Measurements from ENCODE around the gene ZFP28.

ZFP28 gene

DNA sequence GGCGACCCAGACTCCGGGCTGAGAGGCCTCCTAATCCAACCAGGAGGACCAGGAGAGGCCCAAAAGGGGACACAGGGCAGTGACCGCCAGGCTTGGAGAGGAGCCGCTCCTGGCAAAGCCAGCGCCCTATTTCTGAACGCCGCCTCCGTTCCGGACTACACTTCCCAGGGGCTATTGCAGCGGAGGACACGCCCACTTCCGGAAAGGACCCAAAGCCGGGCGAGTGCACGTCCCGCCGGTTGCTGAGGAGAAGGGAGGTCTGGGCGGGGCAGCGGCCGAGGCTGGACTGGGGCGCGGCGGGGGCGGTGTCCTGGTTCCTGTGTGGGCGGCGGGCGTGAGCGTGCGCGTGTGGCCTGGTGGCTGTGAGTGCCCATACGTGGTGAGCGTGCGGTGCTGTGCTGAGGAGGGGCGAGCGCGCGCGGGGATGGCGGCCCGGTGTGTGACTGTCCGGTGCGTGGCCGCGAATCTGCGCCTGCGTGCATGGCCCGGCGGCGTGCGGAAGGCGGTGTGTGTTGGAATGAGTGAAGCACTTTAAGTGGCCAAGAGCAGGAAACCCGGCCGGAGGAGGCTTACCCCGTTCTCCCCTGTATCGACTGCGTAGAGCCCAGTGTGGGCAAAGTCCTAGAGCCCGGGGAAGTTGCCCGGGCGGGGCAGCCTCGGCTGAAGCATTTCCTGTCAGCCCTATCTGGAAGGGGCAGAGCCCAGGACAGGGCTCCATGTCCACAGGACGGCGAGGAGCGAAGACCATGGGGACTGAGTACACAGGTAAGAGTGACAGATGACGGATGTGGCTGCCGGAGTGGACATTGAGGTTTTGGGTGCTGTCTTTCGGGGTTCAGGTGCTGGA is 28.7 kb downstream of the ZFP28 start, which contains the start of gene ZNF470 (continued):
- TF ChIP-seq, protein P1, sequence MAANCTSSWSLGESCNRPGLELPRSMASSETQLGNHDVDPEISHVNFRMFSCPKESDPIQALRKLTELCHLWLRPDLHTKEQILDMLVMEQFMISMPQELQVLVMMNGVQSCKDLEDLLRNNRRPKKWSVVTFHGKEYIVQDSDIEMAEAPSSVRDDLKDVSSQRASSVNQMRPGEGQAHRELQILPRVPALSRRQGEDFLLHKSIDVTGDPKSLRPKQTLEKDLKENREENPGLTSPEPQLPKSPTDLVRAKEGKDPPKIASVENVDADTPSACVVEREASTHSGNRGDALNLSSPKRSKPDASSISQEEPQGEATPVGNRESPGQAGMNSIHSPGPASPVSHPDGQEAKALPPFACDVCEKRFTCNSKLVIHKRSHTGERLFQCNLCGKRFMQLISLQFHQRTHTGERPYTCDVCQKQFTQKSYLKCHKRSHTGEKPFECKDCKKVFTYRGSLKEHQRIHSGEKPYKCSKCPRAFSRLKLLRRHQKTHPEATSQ (tag by site-specific recombination; IDR thresholded peaks at IDR 0.05) = 0 out of 2 replicates have a peak, but pooled peaks have one; percentile 41
- TF ChIP-seq ZNF629 (tag by site-specific recombination; IDR thresholded peaks at IDR 0.05) (no peak), SP7 (tag by site-specific recombination; IDR thresholded peaks at IDR 0.05) (peak; percentile 70), HOXC10 (CRISPR knock-in tag; IDR thresholded peaks at IDR 0.05) (0 out of 2 replicates have a peak, but pooled peaks have one; percentile 16), ZNF266 (tag by site-specific recombination; IDR thresholded peaks at IDR 0.05; ENCODE audit: low read depth) (no peak), ZXDB (tag by site-specific recombination; IDR thresholded peaks at IDR 0.05) (peak; percentile 84), YY2 (tag by site-specific recombination; IDR thresholded peaks at IDR 0.05) (no peak), KLF10 (tag by site-specific recombination; IDR thresholded peaks at IDR 0.05) (peak; percentile 98), SCRT2 (tag by site-specific recombination; IDR thresholded peaks at IDR 0.05) (no peak), ZNF112 (tag by site-specific recombination; IDR thresholded peaks at IDR 0.05) (no peak), FEZF1 (tag by site-specific recombination; IDR thresholded peaks at IDR 0.05) (no peak), SP2 (tag by site-specific recombination; IDR thresholded peaks at IDR 0.05) (peak; percentile 93), ZNF654 (tag by site-specific recombination; IDR thresholded peaks at IDR 0.05; ENCODE audit: low read depth) (no peak), KLF7 (tag by site-specific recombination; IDR thresholded peaks at IDR 0.05; ENCODE audit: borderline replicate concordance) (peak; percentile 74; the same call in 1 of the 2 replicates), ZNF677 (tag by site-specific recombination; IDR thresholded peaks at IDR 0.05) (no peak), ZNF658 (tag by site-specific recombination; IDR thresholded peaks at IDR 0.05) (no peak), ZNF2 (tag by site-specific recombination; IDR thresholded peaks at IDR 0.05) (0 out of 2 replicates have a peak, but pooled peaks have one; percentile 19), ZNF791 (tag by site-specific recombination; IDR thresholded peaks at IDR 0.05) (no peak), ZNF121 (tag by site-specific recombination; IDR thresholded peaks at IDR 0.05) (no peak), GLIS2 (tag by site-specific recombination; IDR thresholded peaks at IDR 0.05) (peak; percentile 71; the same call in 1 of the 2 replicates), ZNF394 (tag by site-specific recombination; IDR thresholded peaks at IDR 0.05; ENCODE audit: borderline replicate concordance) (no peak), YY1 (tag by site-specific recombination; IDR thresholded peaks at IDR 0.05) (no peak), SETDB1 (IDR thresholded peaks at IDR 0.05; ENCODE audit: insufficient read length, low read length) (no peak), ZNF114 (tag by site-specific recombination; IDR thresholded peaks at IDR 0.05) (no peak), ZFHX2 (tag by site-specific recombination; conservative IDR thresholded peaks at IDR 0.05) (peak; percentile 96), ZFP41 (tag by site-specific recombination; IDR thresholded peaks at IDR 0.05; ENCODE audit: borderline replicate concordance) (no peak)
- TF ChIP-seq, protein P2, sequence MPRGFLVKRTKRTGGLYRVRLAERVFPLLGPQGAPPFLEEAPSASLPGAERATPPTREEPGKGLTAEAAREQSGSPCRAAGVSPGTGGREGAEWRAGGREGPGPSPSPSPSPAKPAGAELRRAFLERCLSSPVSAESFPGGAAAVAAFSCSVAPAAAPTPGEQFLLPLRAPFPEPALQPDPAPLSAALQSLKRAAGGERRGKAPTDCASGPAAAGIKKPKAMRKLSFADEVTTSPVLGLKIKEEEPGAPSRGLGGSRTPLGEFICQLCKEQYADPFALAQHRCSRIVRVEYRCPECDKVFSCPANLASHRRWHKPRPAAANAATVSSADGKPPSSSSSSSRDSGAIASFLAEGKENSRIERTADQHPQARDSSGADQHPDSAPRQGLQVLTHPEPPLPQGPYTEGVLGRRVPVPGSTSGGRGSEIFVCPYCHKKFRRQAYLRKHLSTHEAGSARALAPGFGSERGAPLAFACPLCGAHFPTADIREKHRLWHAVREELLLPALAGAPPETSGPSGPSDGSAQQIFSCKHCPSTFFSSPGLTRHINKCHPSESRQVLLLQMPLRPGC (tag by site-specific recombination; IDR thresholded peaks at IDR 0.05) = peak; percentile 88; the same call in 1 of the 2 replicates
- TF ChIP-seq, protein P3, sequence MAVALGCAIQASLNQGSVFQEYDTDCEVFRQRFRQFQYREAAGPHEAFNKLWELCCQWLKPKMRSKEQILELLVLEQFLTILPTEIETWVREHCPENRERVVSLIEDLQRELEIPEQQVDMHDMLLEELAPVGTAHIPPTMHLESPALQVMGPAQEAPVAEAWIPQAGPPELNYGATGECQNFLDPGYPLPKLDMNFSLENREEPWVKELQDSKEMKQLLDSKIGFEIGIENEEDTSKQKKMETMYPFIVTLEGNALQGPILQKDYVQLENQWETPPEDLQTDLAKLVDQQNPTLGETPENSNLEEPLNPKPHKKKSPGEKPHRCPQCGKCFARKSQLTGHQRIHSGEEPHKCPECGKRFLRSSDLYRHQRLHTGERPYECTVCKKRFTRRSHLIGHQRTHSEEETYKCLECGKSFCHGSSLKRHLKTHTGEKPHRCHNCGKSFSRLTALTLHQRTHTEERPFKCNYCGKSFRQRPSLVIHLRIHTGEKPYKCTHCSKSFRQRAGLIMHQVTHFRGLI (tag by site-specific recombination; IDR thresholded peaks at IDR 0.05) = no peak
- TF ChIP-seq, protein P4, sequence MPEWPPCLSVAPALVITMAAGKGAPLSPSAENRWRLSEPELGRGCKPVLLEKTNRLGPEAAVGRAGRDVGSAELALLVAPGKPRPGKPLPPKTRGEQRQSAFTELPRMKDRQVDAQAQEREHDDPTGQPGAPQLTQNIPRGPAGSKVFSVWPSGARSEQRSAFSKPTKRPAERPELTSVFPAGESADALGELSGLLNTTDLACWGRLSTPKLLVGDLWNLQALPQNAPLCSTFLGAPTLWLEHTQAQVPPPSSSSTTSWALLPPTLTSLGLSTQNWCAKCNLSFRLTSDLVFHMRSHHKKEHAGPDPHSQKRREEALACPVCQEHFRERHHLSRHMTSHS (tag by site-specific recombination; IDR thresholded peaks at IDR 0.05) = no peak
- TF ChIP-seq, protein P5, sequence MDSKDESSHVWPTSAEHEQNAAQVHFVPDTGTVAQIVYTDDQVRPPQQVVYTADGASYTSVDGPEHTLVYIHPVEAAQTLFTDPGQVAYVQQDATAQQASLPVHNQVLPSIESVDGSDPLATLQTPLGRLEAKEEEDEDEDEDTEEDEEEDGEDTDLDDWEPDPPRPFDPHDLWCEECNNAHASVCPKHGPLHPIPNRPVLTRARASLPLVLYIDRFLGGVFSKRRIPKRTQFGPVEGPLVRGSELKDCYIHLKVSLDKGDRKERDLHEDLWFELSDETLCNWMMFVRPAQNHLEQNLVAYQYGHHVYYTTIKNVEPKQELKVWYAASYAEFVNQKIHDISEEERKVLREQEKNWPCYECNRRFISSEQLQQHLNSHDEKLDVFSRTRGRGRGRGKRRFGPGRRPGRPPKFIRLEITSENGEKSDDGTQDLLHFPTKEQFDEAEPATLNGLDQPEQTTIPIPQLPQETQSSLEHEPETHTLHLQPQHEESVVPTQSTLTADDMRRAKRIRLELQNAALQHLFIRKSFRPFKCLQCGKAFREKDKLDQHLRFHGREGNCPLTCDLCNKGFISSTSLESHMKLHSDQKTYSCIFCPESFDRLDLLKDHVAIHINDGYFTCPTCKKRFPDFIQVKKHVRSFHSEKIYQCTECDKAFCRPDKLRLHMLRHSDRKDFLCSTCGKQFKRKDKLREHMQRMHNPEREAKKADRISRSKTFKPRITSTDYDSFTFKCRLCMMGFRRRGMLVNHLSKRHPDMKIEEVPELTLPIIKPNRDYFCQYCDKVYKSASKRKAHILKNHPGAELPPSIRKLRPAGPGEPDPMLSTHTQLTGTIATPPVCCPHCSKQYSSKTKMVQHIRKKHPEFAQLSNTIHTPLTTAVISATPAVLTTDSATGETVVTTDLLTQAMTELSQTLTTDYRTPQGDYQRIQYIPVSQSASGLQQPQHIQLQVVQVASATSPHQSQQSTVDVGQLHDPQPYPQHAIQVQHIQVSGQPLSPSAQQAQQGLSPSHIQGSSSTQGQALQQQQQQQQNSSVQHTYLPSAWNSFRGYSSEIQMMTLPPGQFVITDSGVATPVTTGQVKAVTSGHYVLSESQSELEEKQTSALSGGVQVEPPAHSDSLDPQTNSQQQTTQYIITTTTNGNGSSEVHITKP (tag by site-specific recombination; IDR thresholded peaks at IDR 0.05) = peak; percentile 92

Measured in HEK293 (cell line).